Measurements from ENCODE around the gene MSMB. TPM values are rescaled to one million over a fixed set of nuclear protein-coding genes. Genes with fewer than 3 reads are reported as not detected.

Gene MSMB
- total and polyA plus RNA-seq, 9 of the 15 experiments (the other 6 are each of a cell fraction or from before 2014, with no cell fraction given) = 0.21 to 0.60 TPM; not detected in 7

GRCh38 chr10:46070749-46071148 lies 24.7 kb upstream of the MSMB start (continued):
- TF ChIP-seq MGA (IDR thresholded peaks at IDR 0.05) (peak; percentile 69), HOXB6 (CRISPR knock-in tag; IDR thresholded peaks at IDR 0.05; ENCODE audit: borderline replicate concordance) (no peak), ZNF316 (IDR thresholded peaks at IDR 0.05) (peak; percentile 85), NFE2 (IDR thresholded peaks at IDR 0.05; ENCODE audit: low read depth) (peak; percentile 76), ATF2 (CRISPR knock-in tag; IDR thresholded peaks at IDR 0.05) (no peak), DPF2 (IDR thresholded peaks at IDR 0.05) (0 out of 2 replicates have a peak, but pooled peaks have one; percentile 24), NR2C2 (CRISPR knock-in tag; IDR thresholded peaks at IDR 0.05) (no peak), NR2C2 (tag; IDR thresholded peaks at IDR 0.05) (no peak), MAFG (tag; conservative IDR thresholded peaks at IDR 0.05) (peak; percentile 81)
- TF ChIP-seq, protein P1, sequence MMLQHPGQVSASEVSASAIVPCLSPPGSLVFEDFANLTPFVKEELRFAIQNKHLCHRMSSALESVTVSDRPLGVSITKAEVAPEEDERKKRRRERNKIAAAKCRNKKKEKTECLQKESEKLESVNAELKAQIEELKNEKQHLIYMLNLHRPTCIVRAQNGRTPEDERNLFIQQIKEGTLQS (IDR thresholded peaks at IDR 0.05) = peak; percentile 21; the same call in 1 of the 2 replicates
- TF ChIP-seq, protein P1 (CRISPR knock-in tag; conservative IDR thresholded peaks at IDR 0.05) = no peak
